C4-2B (cell line): ENCODE results near the gene ITGA5.

ENCODE experiments used
- CTCF ChIP-seq: fragments of 450-650 bp; conservative IDR thresholded peaks from 2 replicates; pipeline ENCODE4 v1.5.1; 2017; ENCODE audit warnings: mild to moderate bottlenecking
- ZFX ChIP-seq: fragments of 450-650 bp; IDR thresholded peaks from 2 replicates; pipeline ENCODE4 v1.6.1; 2017

GRCh38 chr12:54355104-54355815 is 63.8 kb downstream of the ITGA5 start:
- no peak for TF ChIP-seq CTCF
- no peak for TF ChIP-seq ZFX
